Stimulated activated CD4-positive, alpha-beta T cell treated with anti-CD3 and anti-CD28 coated beads, Interleukin-15, amount 100 ng/mL, for 1 hour (primary cell): ENCODE measurements around the gene EDNRB.
"Not testable (repeated sequence)": the region's sequence is repeated elsewhere in the genome, so short reads cannot be mapped to it uniquely, and the experiment has no call there.

ENCODE experiments used
- DNase-seq, 2 donors: peaks; one replicate each; pipeline ENCODE4 v3.0.0-alpha.2; 2020; ENCODE audit warnings: low read depth in 1 of 2, low spot score in 1 of 2

EDNRB gene

DNA sequence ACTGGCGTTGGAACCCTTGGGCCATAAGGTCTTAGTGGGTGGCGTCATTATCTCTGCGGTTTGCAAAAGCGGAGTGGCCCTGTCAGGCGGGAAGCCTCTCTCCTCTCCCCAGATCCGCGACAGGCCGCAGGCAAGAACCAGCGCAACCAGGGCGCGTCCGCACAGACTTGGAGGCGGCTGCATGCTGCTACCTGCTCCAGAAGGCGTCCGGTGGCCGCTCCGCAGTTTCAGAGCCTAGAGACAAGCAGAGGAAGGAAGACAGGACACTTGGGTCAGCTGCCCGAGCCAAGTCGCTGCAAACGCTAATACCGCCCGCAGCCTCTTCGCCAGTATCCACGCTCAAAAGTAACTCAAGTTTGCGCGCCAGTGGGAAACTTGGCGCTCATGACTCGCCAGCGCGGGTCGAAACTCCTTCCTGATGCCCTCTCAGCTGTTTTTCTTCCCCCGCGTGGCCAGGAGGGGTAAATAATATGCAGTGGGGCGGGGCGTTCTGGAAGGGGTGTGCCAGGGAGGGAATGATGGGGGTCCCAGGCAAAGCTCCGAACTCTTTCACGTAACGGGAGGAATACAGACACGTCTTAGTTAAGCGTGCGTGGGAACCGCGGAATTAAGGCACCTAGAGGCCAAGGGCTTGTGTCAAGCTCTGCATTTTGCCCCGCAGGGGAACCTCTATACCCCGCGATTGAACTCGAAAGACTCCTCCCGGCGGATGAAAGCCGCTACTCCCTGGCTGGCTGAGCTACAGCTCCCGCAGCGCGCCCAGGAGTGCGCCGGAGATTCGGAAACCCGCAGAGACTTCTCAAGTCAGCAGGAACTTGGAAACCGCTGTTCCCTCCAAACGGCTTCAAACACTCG, at the start of gene EDNRB:
EDNRB (minus strand) TSS at position 441 of the 855 bp plus-strand sequence; CDS start at position 183, 258 bp downstream.
- no peak for DNase-seq

DNA sequence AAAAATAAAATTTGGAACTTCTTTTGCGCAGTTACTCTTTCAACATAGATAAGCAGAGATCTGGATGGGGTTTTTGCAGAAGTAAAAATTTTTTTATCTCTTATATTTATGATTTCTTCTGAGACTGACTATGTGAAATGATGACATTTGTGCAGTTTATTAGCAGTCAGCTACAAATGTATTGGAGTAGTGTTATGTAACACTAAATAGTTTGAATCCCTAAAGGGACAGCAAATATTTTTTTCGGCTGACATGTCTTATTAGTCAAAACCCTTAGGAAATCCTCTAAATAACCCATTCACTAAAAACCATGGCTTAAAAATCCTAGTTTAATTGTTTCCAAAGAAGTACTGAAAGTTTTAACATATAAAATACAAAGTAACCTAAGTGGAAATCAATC, 48.0 kb upstream of the EDNRB start:
- no peak for DNase-seq

DNA sequence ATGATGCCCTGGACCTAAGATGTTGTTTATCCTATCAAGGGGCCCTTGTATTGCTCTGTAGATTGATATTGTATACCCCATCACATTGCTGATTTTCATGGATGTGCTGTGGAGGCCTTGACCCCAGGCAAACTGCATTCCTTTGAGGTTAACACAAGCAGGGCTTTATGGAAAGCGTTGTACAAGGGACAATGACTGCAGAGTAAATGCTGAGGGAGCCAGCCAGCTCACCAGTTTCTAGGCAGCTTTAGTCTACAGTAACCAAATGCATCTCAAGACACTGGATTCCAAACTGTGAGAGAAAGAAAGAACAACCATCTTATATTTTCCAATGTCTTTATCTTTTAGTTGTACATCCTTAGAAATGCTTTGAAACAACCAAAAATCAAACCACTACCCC, 34.1 kb upstream of the EDNRB start:
- DNase-seq = no peak

DNA sequence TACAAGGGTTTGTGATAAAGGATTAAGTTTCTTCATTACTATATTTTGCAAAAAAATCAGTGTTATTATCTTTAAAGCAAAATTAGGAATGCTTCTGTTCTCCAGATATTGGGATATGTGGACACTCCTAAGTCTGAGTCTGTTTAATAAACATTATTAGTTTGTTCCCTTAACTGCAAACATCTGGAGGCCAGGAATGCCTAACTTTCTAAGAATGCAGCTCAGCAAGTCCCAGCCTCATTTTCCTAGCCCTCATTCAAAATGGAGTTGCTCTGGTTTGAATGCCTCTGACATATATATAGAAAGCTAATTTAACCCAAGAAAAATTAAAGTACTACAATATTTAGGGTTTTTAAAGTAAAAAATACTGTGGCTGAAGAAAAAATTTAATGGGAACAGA, 33.6 kb upstream of the EDNRB start:
- DNase-seq = no peak

DNA sequence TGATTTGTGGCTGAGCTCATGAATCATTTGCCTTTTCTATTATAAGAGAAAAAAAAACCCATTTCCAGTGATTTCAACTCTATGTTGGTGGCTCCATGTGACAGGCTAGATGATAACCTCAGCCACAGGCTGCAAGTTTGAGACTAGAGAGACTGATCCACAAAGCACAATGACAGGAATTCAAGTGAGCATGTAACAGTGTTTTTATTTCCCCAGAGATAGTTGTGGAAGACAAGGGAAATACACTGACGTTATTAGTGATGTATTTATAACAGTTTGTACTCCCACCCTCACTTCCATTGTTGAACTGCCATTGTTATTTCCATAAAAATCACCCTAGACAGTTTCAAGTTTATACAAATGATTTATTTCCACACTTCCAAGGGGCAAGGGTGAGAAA, 27.9 kb upstream of the EDNRB start:
- no peak for DNase-seq

DNA sequence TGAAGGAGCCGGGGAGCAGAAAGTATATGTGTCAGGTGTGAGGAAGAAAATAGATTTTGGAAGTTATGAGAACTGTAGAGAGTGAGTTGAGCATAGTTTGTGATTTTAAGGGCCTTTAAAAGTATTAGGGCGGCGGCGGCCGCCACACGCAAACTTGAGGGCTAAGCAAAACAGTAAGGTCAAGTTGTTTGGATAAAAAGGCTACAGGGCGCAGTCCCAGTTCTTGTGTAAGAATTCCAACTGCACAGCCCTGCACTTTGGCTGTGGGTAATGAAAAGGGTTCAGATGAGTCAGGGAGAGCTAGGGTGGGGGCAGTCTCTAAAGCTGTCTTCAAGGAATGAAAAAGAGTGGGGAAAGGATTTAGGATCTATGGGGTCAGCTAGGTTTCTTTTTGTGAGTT, 16.4 kb upstream of the EDNRB start:
- not testable (repeated sequence) for DNase-seq

DNA sequence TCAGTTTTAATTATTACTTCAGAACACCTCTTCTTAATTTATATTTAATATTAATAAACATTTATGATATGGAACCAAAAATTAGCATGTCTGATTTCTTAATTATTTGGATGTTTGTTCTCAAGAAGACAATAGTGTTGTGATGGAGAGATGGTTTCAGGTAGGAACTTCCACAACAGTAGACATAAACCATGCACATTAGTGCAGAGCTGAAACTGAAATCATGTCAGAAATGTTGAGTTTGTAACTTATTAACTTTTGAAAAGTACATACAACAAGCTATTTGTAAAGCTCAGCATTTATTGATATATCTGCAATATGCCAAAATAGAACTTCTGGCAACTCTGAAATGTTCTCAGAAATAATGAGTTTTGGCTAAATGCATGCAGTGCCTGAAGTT, 11.8 kb upstream of the EDNRB start:
- DNase-seq = no peak

DNA sequence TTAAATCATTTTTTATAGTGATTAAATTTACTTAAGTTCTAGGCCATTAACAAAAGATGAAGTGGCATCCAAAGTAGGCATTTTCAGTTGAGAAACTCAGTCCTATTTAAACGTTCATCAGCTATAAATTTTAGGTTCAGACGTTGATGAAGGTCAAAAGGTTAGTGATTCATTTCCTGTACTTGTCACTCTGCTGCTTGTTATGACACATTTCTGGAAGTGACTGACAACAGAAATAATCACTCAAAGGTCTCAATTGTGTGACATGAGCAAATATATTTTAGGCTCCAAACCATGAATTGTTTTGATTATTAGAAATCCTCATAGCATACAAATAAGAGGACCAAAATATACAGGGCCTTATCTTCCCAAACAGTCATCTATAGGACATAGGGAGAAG, 10.3 kb upstream of the EDNRB start:
- no peak for DNase-seq

DNA sequence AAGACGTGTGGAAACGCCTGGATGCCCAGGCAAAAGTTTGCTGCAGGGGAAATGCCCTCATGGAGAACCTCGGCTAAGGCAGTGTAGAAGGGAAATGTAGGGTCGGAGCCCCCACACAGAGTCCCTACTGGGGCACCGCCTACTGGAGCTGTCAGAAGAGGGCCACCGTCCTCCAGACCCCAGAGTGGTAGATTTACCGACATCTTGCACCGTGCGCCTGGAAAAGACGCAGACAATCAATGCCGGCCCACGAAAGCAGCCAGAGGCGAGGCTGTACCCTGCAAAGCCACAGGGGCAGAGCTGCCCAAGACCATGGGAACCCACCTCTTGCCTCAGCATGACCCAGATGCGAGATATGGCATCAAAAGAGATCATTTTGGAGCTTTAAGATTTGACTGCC, 7.0 kb upstream of the EDNRB start:
- no peak for DNase-seq

DNA sequence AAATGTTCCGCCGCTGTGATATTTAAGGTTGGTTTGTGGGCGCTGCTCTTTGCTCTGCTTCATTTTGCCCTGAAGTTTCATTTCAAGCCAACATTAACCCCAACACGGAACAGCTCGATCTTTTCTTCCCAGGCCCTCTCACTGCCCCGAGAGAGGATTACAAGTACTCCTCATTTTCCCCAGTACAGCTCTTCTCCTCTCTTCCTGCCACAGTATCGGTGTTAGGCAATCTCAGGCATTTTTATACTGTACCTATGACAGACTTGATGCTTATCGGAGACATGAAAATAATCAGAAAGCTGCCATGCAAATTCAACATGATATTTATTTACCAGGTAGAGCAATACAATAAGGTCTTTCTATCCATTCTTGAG, 1.3 kb upstream of the EDNRB start:
- DNase-seq = no peak

DNA sequence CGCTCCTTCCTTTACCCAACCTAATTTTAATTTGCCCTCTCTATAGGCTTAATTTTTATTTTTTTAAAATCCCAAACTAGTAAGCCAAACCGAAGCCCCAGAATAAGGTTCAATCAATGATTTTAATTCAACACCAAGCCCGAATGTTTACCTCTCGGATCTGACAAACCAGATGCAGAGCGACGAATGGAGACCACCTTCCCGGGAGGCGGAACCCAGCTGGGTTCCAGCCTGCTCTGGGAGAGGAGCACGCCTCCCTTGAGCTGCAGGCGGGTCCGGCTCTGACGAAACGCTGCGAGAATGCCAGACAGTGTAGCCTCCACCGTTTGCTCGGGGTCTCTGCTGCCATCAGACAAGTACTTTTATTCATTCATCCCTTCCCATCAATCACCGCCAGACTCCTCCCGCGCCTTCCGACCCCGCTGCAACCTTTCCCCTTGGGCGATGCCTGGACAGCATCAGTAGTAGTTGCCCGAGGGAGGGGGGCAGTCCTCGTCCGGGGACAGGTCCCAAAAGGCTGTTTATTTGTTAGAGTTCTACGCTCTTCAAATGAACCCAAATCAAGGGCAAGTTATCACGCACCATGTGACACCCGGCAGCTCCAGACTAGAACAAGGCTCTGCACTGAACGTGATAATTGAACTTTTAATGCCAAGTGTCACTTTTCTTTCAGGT, 752 bp upstream of the EDNRB start:
- no peak for DNase-seq

DNA sequence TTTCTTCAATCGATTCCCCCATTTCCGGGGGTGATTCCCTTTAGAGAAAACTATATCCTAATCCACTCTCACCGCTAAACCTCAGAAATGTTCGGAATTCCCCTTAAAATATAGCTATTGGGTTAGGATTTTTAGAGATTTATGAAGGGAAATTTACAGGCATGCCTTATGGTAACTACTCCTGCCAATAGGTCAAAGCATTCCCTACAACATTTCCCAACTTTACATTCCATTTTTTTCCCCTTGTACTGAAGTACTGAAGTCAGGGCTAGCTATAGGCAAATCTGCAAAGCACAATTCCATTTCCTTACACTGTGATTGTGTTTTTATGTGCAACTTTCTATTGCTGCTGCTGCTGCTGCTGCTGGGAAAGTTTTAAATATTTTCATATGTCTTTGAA, 2.1 kb downstream of the EDNRB start:
- DNase-seq = no peak

DNA sequence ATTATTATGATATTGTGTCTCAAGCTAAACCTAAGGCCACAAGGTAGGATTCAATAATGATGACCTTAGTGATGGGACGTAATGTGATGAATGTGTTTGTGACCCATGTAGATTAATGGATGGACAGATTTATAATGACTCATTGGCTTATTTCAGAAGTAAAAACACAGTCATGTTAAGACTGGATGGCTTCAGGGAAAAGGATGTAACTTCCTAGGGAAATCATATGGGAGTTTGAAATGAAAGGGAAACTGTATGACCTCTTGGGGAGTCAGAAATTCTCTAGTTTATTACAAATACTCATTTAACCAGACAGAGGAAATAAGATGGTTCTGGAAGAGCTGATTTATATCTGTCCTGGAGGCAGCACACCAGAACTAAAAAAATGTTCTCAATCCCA, 2.9 kb downstream of the EDNRB start:
- DNase-seq = no peak

DNA sequence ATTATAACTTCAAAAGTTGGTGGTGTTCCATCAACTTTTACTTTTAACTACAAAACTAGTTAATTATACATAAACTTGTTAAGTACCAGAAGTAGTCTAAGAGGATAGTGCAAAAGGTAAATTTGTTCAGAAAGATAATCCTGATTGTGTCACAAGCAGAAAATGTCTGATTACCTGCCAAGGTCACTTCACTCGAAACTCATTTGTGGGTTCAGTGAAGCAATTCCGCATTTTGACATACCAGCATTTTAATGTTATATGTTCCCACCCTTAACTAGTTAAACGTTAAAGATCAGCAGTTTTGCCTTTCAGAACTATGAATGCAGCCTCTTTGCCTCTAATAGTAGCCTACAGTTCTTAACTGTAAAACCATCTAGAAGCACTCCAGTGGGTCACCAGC, 5.6 kb downstream of the EDNRB start:
- no peak for DNase-seq

DNA sequence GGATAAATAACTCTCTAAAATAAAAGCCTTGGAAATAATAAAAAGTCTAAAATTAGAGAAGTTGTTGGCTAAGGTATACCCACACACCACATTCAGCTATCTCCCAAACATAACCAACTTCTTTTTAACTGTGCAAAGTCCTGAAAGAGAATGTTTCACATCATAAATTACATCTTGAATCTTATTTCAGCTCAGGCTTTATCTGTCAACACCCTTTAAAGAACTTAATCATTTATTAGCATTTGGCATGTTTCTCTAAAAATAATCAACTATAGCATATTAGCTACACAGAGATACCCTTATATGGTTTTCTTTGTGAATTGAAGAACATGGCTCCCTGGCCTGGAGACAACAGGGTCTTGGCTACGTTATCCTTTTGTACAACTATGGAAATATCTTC, 6.9 kb downstream of the EDNRB start:
- DNase-seq = no peak

DNA sequence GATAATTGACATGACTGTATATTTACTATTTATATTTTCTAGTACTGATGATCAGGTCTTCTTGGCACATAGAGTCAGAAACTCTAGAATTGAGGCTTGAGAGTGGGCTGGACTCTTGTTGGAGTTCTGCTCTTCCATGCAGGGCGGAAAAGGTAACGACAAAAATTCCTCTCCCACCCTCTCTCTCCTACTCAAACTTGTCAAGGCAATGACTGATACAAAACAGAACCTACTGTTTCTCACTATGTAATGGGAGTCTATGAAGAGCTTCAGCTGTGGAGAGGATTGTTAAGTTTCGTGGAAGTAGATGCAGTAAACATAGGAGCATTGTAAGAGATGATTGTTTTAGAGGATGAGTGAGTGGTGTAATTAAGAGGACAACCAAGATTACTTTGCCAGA, 8.8 kb downstream of the EDNRB start:
- no peak for DNase-seq

DNA sequence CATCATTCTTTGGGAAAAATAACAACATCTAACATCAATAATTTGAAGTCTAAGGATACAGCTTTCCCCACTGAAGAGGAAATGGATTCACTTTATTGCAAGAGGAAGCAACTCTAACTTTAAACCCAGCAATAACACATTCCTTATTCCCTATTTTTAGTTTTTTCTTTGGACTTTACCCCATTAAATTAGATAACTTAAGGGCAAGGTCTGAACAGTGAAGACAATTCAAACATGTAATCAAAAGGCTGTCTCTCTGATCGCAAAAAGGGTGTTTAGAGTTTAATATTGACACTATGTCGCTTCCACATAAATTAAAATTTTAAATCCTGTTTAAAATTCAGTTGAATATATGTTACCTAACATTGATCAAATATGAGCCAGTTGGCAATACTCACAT, 10.1 kb downstream of the EDNRB start:
- no peak for DNase-seq

DNA sequence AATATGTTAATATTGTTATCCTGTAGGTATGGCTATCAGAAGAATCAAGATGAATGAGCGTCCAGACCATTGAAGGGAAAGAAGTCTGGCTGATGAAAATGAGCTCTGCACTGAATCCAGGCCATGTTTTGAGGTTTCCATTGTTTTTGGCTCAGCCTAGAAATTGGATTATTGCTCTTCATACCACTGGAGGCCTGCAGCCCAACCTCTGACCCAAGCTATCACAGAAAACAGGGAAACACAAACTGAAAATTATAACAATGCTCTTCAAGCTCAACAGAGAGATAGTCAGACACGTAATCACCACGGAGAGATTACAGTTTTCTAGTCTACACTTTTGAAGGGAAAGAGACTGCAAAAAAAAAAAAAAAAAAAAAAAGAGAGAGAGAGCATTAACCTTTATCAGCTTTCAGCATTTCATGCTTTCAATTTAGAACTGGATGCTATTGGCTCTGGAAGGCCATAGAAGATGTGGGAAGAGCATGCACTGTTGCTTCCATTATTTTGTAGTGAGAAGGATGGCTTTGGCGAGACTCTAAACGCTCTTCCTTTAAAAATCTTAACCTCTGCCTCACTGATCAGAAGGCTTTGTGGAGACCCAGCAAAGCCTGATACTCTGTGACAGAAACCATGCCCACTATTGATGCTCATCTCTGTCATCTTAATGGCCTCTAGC, 10.8 kb downstream of the EDNRB start:
- DNase-seq = no peak

DNA sequence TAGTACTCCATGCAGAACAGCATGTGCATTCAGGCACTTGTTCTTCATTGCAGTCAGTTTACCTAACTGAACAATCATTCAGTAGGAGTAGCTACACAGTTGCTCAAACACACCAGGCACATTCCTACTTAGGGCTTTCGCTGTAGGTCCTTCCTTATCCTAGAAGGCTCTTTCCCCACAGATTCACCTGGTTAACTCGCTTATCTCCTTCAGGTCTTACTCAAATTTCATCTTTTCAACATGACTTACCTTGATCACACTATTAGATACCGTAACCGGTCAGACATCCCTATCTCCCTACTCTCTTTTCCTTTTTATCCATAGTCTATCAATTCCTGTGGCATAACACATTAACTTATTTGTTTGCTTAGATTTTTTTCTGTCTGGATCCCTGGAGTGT, 14.6 kb downstream of the EDNRB start:
- no peak for DNase-seq

DNA sequence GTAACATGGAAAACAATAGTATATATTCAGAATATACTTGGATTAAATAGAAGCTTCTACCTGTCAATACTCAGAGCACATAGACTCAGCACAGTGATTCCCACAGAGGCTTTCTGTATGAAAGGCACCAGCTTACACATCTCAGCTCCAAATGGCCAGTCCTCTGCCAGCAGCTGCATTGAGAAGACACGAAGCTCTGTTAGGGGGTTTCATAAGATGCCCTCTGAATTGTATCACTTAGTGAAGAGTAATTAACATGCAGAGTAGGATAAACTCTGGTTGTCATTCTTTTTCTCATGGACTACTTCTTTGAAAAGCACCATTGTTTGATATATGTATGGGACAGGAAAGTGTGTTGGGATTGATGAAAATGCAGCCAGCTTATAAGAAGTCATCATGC, 15.2 kb downstream of the EDNRB start:
- DNase-seq = no peak

DNA sequence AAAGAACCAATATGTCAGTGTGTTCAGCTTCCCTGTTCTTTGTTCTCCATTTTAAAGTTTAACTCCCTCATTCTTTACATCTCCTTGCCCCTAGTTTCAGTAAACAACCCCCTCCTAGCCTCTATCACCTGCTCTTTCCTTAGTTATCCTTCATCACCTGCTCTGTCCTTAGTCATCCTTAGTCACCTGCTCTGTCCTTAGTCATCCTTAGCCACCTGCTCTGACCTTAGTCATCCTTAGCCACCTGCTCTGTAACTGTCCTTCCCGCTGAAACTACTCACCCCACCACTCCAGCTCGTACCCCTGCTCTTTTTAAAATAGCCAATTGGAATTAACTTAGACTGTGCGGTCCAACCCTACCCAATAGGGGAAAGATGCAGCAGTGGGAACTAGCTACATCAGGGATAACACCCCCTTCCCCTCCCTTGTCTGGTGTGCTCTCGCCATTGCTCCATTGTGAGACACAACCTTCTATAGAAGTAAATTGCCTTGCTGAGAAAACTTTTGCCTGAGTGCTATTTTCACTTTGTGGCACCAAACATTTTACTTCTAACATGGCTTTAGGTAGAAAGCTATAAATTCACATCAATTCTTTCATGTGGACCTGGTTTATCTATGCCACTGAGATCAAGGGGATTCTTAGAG, 16.2 kb downstream of the EDNRB start:
- no peak for DNase-seq

DNA sequence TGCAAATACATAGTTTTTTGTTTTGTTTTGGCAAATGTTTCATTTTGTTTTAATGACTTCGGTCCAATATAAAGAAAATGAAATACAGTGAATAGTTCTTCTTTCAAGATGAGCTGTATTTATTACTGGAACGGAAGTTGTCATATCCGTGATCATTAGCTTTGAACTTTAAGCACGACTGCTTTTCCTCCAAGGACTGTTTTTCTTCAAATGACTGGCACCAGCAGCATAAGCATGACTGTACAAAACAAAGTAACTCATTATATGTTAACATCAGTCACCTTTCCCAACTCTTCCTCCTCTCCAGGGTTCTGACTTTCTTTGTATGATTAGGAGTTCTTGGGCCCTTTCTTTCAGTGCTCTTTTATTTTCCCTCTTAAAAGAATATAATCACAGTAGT, 20.5 kb downstream of the EDNRB start:
- DNase-seq = no peak
